Ovary (tissue), 9 donors: Measurements from ENCODE around the gene NAMPT. TPM values are rescaled to one million over a fixed set of nuclear protein-coding genes. Genes with fewer than 3 reads are reported as not detected.

Experiments used
- DNase-seq, 5 donors: peaks; one replicate each; pipeline ENCODE4 v3.0.0-alpha.2; 2019 to 2020
- H3K27ac ChIP-seq, 2 donors: fragments of 200-600 bp; one replicate each; pipeline versions ENCODE4 v1.5.1 to v1.8.0; 2019 to 2022
- H3K27me3 ChIP-seq: fragments of 200-600 bp; one replicate; pipeline ENCODE4 v1.8.0; 2022
- H3K36me3 ChIP-seq: fragments of 200-600 bp; sonication (generic); one replicate; pipeline ENCODE4 v1.5.1; 2019
- H3K4me1 ChIP-seq: one replicate; pipeline ENCODE4 v1.8.1; 2013; ENCODE audit warnings: mild to moderate bottlenecking, moderate library complexity; ENCODE audit not compliant: insufficient read depth
- H3K4me3 ChIP-seq: fragments of 200-600 bp; sonication (generic); one replicate; pipeline ENCODE4 v1.5.1; 2017
- H3K9me3 ChIP-seq, 2 donors: fragments of 200-600 bp in 1 of 2; sonication (generic) in 1 of 2; one replicate each; pipeline versions ENCODE4 v1.5.1 to v1.8.1; 2013 to 2019; ENCODE audit warnings: mild to moderate bottlenecking in 1 of 2, moderate library complexity in 1 of 2
- CTCF ChIP-seq, 3 donors: fragments of 450-650 bp in 2 of 3; fragments of 200-600 bp in 1 of 3; IDR thresholded peaks; one replicate each; pipeline versions ENCODE4 v1.5.1 to v1.8.0; 2016 to 2022; ENCODE audit warnings: antibody characterized with exemption in 3 of 3, mild to moderate bottlenecking in 1 of 3
- EP300 ChIP-seq: sonication (generic); formaldehyde crosslinking; IDR thresholded peaks from one replicate; pipeline ENCODE4 v1.6.1; 2017; ENCODE audit warnings: antibody characterized with exemption
- POLR2A ChIP-seq: fragments of 450-650 bp; IDR thresholded peaks from one replicate; pipeline ENCODE4 v1.6.1; 2017; ENCODE audit warnings: antibody characterized with exemption, mild to moderate bottlenecking, moderate library complexity
- WGBS, 3 donors: extraction: QIAGEN DNeasy Blood & Tissue Kit in 1 of 3; methylation state at CpG; one replicate each; pipeline versions ENCODE4 v1.1.5 to v1.1.7; 2013 to 2017; 5-methylcytosine and 5-hydroxymethylcytosine counted together
- intact Hi-C, 4 donors: fragments of 100-400 bp; cut with DNase I; formaldehyde crosslinking; loops; one replicate each; pipeline versions ENCODE4 v1.11.0 to v1.15.1; 2022 to 2023
- polyA plus RNA-seq, 2 donors: library from polyadenylated mRNA; stranded (reverse); fragments of 200-250 nt in 1 of 2; fragments of 350-450 nt in 1 of 2; fragmentation: Illumina TruSeq in 1 of 2; extraction: RNeasy Lipid Tissue Mini Kit (QIAGEN cat#74804) in 1 of 2; gene quantifications; one replicate each; pipeline ENCODE4 v1.2.3, GENCODE V29; 2013 to 2014
- small RNA-seq: library from RNA; depleted of rRNA; stranded (forward); fragments of <200 nt; gene quantifications from one replicate; pipeline ENCODE3, GENCODE V24; 2016
- total RNA-seq, 7 donors: library from RNA; depleted of rRNA in 2 of 7; stranded (reverse); fragments of >200 nt in 2 of 7; fragmentation: NEBNext Ultra II Directional in 3 of 7; extraction: Animal tissue kit (Norgen Biotek cat#: 25700) in 3 of 7; gene quantifications; one replicate each; pipeline versions ENCODE4 v1.1.0 to v1.2.4, GENCODE V29; 2016 to 2023
- donor health status: DM: no; HTN: no; CAD: no; lungs with moderate emphysema.
- donor health status: DM: no; HTN: no; CAD: no.
- donor health status: Bipolar disorder and iron deficiency.
- donor health status: DM: yes; HTN: yes; CAD: no.
- donor health status: DM: no; HTN: no; CAD: no.
- donor health status: DM: yes; HTN: yes; CAD: no.

Gene NAMPT
- total and polyA plus RNA-seq, 9 donors: 39.5 to 609 (median 159) TPM

GRCh38 chr7:106199813-106200364, 84.9 kb downstream of the NAMPT start:
- Histone ChIP-seq H3K9me3 (no peaks in the 10 kb centered on the region), H3K27ac (no peak overlapping the region), H3K36me3 (no peaks in the 10 kb centered on the region), H3K4me3 (no peak overlapping the region), H3K4me1 (peaks cover 3% of the 10 kb centered on the region), H3K27me3 (no peaks in the 10 kb centered on the region)
- TF ChIP-seq EP300 (no peak), CTCF (IDR thresholded peaks at IDR 0.05) (no peak), POLR2A (no peak)
- 74% methylated on average over 6 of the region's 6 CpGs for WGBS, 3 donors
- DNase-seq: no peak
- intact Hi-C loops: no loop called here

- no peaks in the 10 kb centered on the region for H3K27me3 ChIP-seq
- no peaks in the 10 kb centered on the region for H3K9me3 ChIP-seq
- no peak for DNase-seq
- TF ChIP-seq POLR2A (no peak), CTCF (IDR thresholded peaks at IDR 0.05) (no peak), EP300 (no peak)
- WGBS, 3 donors: 84 to 86% (median 84%) methylated on average over 1 of the region's 1 CpG
- peaks cover 1% of the 10 kb centered on the region for H3K4me1 ChIP-seq
- H3K36me3 ChIP-seq: no peaks in the 10 kb centered on the region
- H3K27ac ChIP-seq: no peak overlapping the region
- H3K4me3 ChIP-seq: no peak overlapping the region
- intact Hi-C loops: no loop called here
Measured at GRCh38 chr7:106199024-106199423, 85.8 kb downstream of the NAMPT start.

Small RNA genes within 50 kb of the gene (small RNA-seq; reads per million reads assigned to genes)
- not detected for gene RNU6-392P

Other genes starting within 250 kb of the NAMPT start
- 100 to 1,000 TPM in 1 of 7 donors, 10 to 100 TPM in 6; 71.5 to 107 (median 83.5) TPM for gene SYPL1, start 172.7 kb downstream of the NAMPT start, total RNA-seq
- 100 to 1,000 TPM in 1 of 2 donors, 10 to 100 TPM in 1; 73.8 to 127 TPM for gene SYPL1, start 172.7 kb downstream of the NAMPT start, polyA plus RNA-seq